ENCODE results near the gene MED29. TPM values are rescaled to one million over a fixed set of nuclear protein-coding genes. Genes with fewer than 3 reads are reported as not detected.
A peak's percentile ranks its signal among the peaks of the same experiment; 100 is the strongest.

MED29 gene
- total RNA-seq, 1 experiment from 2014 or later: 37.1 TPM

DNA sequence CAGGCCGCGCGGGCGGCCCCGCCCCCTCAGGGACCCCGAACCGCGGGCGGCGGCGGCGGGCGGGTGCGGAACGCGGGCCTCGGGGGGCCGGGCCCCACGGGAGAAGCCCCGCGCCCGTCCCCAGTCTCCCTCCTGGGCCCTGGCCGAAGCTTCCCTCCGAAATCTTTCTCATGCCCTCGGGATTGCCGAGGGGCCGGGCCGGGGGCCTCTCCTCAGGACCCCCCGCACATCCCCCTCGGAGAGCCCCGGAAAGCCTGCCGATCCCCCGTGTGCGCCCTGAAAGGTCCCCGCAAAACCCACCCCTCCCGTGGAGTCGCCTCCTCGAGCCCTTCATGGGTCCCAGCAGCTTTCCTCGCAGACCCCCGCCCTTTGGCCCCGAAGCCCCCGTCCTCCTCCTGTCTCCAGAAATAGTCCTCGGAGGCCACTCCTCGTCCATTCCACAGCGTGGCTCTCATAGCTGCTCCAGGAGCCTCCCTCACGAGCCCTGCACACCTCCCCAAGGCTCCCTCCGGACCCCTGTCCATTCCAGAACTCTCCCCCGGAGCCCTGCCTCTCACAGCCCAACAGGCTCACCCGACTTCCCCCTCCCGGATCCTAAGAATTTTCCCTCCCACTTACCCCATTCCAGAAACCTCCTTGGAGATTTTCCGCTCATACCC is 48.4 kb upstream of the MED29 start:
- H3K9me3 ChIP-seq (ENCODE audit: low read depth, low read length, poor library complexity, severe bottlenecking): no peaks in the 10 kb centered on the region
- intact Hi-C loops (cut with micrococcal nuclease; ENCODE audit: unreplicated experiment): no loop called here
- no peak for DNase-seq (ENCODE audit: low spot score)
- BruUV-seq (replicated peaks): no TSS peak
- H3K27me3 ChIP-seq (replicated peaks; ENCODE audit: insufficient read depth, low read depth, low read length, poor library complexity): no peaks in the 10 kb centered on the region
- no peaks in the 10 kb centered on the region for H3K36me3 ChIP-seq (ENCODE audit: insufficient read depth, low read length, poor library complexity, severe bottlenecking)
- peak overlapping the region; percentile 94 for H3K4me3 ChIP-seq (ENCODE audit: low read depth, low read length, poor library complexity, severe bottlenecking)
- POLR2A ChIA-PET (ENCODE audit: low non-redundant PET): interaction anchor here (0.6 kb wide), 3 partner anchors 128 to 233 kb away, joined by 5 read pairs; no protein-coding TSS in a partner anchor
- TF ChIP-seq CTCF (conservative IDR thresholded peaks at IDR 0.05; ENCODE audit: low read depth, low read length): no peak
- TF ChIP-seq EZH2 (IDR thresholded peaks at IDR 0.05; ENCODE audit: borderline replicate concordance, low read depth, low read length, poor library complexity, severe bottlenecking): no peak
- CTCF ChIA-PET: interaction anchor here (0.6 to 1.0 kb wide), 6 partner anchors 10 to 223 kb away, joined by 3 to 6 read pairs (median 4); partner anchors contain the start of genes MED29 and PAF1
- peak overlapping the region; percentile 94 for H3K27ac ChIP-seq (ENCODE audit: low read depth, low read length, poor library complexity, severe bottlenecking)
- peaks cover 41% of the 10 kb centered on the region for H3K4me1 ChIP-seq (ENCODE audit: insufficient read depth, low read length, poor library complexity, severe bottlenecking)

GRCh38 chr19:39345956-39346355 is 45.2 kb upstream of the MED29 start:
- CTCF ChIA-PET: no interaction called here
- peak overlapping the region; percentile 19 for H3K27ac ChIP-seq (ENCODE audit: low read depth, low read length, poor library complexity, severe bottlenecking)
- TF ChIP-seq EZH2 (IDR thresholded peaks at IDR 0.05; ENCODE audit: borderline replicate concordance, low read depth, low read length, poor library complexity, severe bottlenecking): no peak
- peak; percentile 29; the same call in 1 of the 2 replicates for TF ChIP-seq CTCF (conservative IDR thresholded peaks at IDR 0.05; ENCODE audit: low read depth, low read length)
- peaks cover 7% of the 10 kb centered on the region for H3K36me3 ChIP-seq (ENCODE audit: insufficient read depth, low read length, poor library complexity, severe bottlenecking)
- no peak for DNase-seq (ENCODE audit: low spot score)
- BruUV-seq (replicated peaks): no TSS peak
- POLR2A ChIA-PET (ENCODE audit: low non-redundant PET): no interaction called here
- H3K4me1 ChIP-seq (ENCODE audit: insufficient read depth, low read length, poor library complexity, severe bottlenecking): peaks cover 42% of the 10 kb centered on the region
- H3K4me3 ChIP-seq (ENCODE audit: low read depth, low read length, poor library complexity, severe bottlenecking): no peak overlapping the region
- H3K9me3 ChIP-seq (ENCODE audit: low read depth, low read length, poor library complexity, severe bottlenecking): no peaks in the 10 kb centered on the region
- no peaks in the 10 kb centered on the region for H3K27me3 ChIP-seq (replicated peaks; ENCODE audit: insufficient read depth, low read depth, low read length, poor library complexity)
- intact Hi-C loops (cut with micrococcal nuclease; ENCODE audit: unreplicated experiment): no loop called here

DNA sequence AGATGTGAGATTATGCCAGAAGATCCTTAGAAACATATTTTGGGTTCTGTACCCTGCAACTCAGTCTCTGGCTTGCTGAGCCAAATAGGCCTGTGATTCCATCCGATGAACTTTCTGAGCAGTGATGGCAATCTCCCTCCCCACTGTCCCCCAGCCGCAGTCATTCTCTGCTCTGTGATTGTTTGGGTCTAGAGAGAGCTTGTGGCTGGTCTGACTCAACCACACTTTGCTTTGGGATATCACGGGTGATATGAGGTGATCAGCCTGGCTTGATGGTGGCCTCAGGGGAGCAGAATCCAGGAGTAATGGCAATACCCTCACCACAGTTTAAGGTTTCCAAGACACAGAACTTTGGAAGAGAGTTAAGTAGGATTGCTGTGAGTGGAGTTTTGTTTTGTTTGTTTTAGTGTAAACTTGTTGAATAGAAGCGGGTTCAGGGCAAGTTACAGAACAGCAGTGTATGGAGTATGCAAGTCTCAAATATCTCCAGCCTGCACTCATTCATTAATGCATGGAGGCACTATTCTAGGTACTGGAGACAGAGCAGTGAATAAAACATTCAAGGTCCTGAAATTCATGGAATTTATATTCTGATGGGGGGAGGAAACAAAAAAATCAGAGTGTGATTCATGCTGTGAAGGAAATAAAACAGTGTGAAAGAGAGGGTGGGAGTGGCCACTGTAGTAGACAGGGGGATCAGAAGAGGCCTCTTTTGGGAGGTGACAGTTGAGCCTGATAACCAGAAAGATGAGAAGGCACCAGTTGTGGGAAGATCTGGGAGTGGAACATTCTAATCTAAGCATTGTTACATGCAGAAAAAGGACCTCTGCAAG is 43.6 kb upstream of the MED29 start:
- Histone ChIP-seq H3K27ac (ENCODE audit: low read depth, low read length, poor library complexity, severe bottlenecking) (peak overlapping the region; percentile 60), H3K4me1 (ENCODE audit: insufficient read depth, low read length, poor library complexity, severe bottlenecking) (peaks cover 42% of the 10 kb centered on the region), H3K9me3 (ENCODE audit: low read depth, low read length, poor library complexity, severe bottlenecking) (no peaks in the 10 kb centered on the region), H3K36me3 (ENCODE audit: insufficient read depth, low read length, poor library complexity, severe bottlenecking) (peaks cover 20% of the 10 kb centered on the region), H3K4me3 (ENCODE audit: low read depth, low read length, poor library complexity, severe bottlenecking) (no peak overlapping the region), H3K27me3 (replicated peaks; ENCODE audit: insufficient read depth, low read depth, low read length, poor library complexity) (no peaks in the 10 kb centered on the region)
- ChIA-PET POLR2A (ENCODE audit: low non-redundant PET) (no interaction called here), CTCF (no interaction called here)
- intact Hi-C loops (cut with micrococcal nuclease; ENCODE audit: unreplicated experiment): no loop called here
- BruUV-seq (replicated peaks): no TSS peak
- DNase-seq (ENCODE audit: low spot score): peak; percentile 35
- no peak for TF ChIP-seq EZH2 (IDR thresholded peaks at IDR 0.05; ENCODE audit: borderline replicate concordance, low read depth, low read length, poor library complexity, severe bottlenecking)
- TF ChIP-seq CTCF (conservative IDR thresholded peaks at IDR 0.05; ENCODE audit: low read depth, low read length): no peak

All from A673 (cell line).